HEK293 (cell line): ENCODE results near the gene SH3BP1.

ENCODE experiments used
- CTCF ChIA-PET: fragments of 350-600 bp; formaldehyde crosslinking; extraction: SDS; loops from one replicate; lab custom pipeline; 2021; ENCODE audit warnings: antibody characterized with exemption; lab: Yijun Ruan, JAX
- POLR2A ChIA-PET: fragments of 300-600 bp; formaldehyde crosslinking; extraction: SDS; loops from one replicate; lab custom pipeline; 2020; ENCODE audit warnings: antibody characterized with exemption, inconsistent platforms; lab: Yijun Ruan, JAX
- H3K27ac ChIP-seq: fragments of 200-500 bp; sonication (Bioruptor generic); 2 replicates; pipeline ENCODE4 v1.5.1; 2014; ENCODE audit warnings: low read depth, low read length, control low read depth, inconsistent platforms; ENCODE audit errors: extremely low read depth
- H3K36me3 ChIP-seq, 2 experiments: fragments of 200-500 bp in 1 of 2; sonication (Bioruptor generic) in 1 of 2; 1 replicate in 1 of 2; 2 replicates in 1 of 2; pipeline ENCODE4 v1.5.1; 2014 to 2017; ENCODE audit warnings: inconsistent platforms in 2 of 2, low read length in 2 of 2; ENCODE audit not compliant: control insufficient read depth in 2 of 2, insufficient read depth in 1 of 2
- H3K4me1 ChIP-seq: fragments of 200-500 bp; sonication (Bioruptor generic); 2 replicates; pipeline ENCODE4 v1.5.1; 2014; ENCODE audit warnings: mild to moderate bottlenecking, low read length, inconsistent platforms; ENCODE audit not compliant: control insufficient read depth, insufficient read depth
- H3K4me3 ChIP-seq: 2 replicates; pipeline ENCODE4 v1.5.1; 2011; ENCODE audit warnings: low read depth, mild to moderate bottlenecking, control low read depth, low read length, moderate library complexity
- H3K9me3 ChIP-seq: fragments of 200-500 bp; sonication (Bioruptor generic); 2 replicates; pipeline ENCODE4 v1.5.1; 2014; ENCODE audit warnings: low read depth, low read length, inconsistent platforms; ENCODE audit not compliant: control insufficient read depth, insufficient read depth
- FEZF1 ChIP-seq: fragments of 450-650 bp; formaldehyde crosslinking; IDR thresholded peaks from 2 replicates; pipeline ENCODE4 v1.5.1; 2016; ENCODE audit warnings: missing biosample characterization, missing genetic modification characterization
- GLIS1 ChIP-seq: fragments of 450-650 bp; formaldehyde crosslinking; IDR thresholded peaks from 2 replicates; pipeline ENCODE4 v1.5.1; 2016; ENCODE audit warnings: missing biosample characterization, missing genetic modification characterization
- GLIS2 ChIP-seq: fragments of 450-650 bp; formaldehyde crosslinking; IDR thresholded peaks from 2 replicates; pipeline ENCODE4 v1.5.1; 2016; ENCODE audit warnings: missing biosample characterization, missing genetic modification characterization
- HOXC10 ChIP-seq: sonication (generic); formaldehyde crosslinking; IDR thresholded peaks from 2 replicates; pipeline ENCODE4 v1.8.1; 2023; ENCODE audit warnings: mild to moderate bottlenecking, missing genetic modification reagents
- KLF10 ChIP-seq: fragments of 450-650 bp; IDR thresholded peaks from 2 replicates; pipeline ENCODE4 v1.5.1; 2018; ENCODE audit warnings: missing biosample characterization, mild to moderate bottlenecking, missing genetic modification characterization
- PRDM1 ChIP-seq: fragments of 450-650 bp; formaldehyde crosslinking; IDR thresholded peaks from 2 replicates; pipeline ENCODE4; 2016; ENCODE audit warnings: missing biosample characterization, missing genetic modification characterization
- SP2 ChIP-seq: fragments of 450-650 bp; formaldehyde crosslinking; IDR thresholded peaks from 2 replicates; pipeline ENCODE4 v1.5.1; 2016; ENCODE audit warnings: missing biosample characterization, missing genetic modification characterization
- ZFP37 ChIP-seq: fragments of 450-650 bp; formaldehyde crosslinking; IDR thresholded peaks from 2 replicates; pipeline ENCODE4 v1.5.1; 2016; ENCODE audit warnings: missing biosample characterization, missing genetic modification characterization
- ZIC2 ChIP-seq: fragments of 450-650 bp; formaldehyde crosslinking; IDR thresholded peaks from 2 replicates; pipeline ENCODE4 v1.5.1; 2016; ENCODE audit warnings: missing biosample characterization, missing genetic modification characterization
- ZNF132 ChIP-seq: fragments of 450-650 bp; formaldehyde crosslinking; IDR thresholded peaks from 2 replicates; pipeline ENCODE4 v1.5.1; 2017; ENCODE audit warnings: missing biosample characterization, missing genetic modification characterization, borderline replicate concordance
- ZNF157 ChIP-seq: fragments of 450-650 bp; formaldehyde crosslinking; IDR thresholded peaks from 2 replicates; pipeline ENCODE4 v1.5.1; 2016; ENCODE audit warnings: missing biosample characterization, missing genetic modification characterization
- ZNF174 ChIP-seq: fragments of 450-650 bp; formaldehyde crosslinking; IDR thresholded peaks from 2 replicates; pipeline ENCODE4 v1.5.0; 2017; ENCODE audit warnings: missing biosample characterization, mild to moderate bottlenecking, missing genetic modification characterization
- ZNF19 ChIP-seq: fragments of 450-650 bp; formaldehyde crosslinking; IDR thresholded peaks from 2 replicates; pipeline ENCODE4; 2016; ENCODE audit warnings: missing biosample characterization, missing genetic modification characterization, low read depth
- ZNF211 ChIP-seq: fragments of 450-650 bp; formaldehyde crosslinking; IDR thresholded peaks from 2 replicates; pipeline ENCODE4 v1.5.1; 2016; ENCODE audit warnings: low read depth, missing biosample characterization, missing genetic modification characterization
- ZNF223 ChIP-seq: fragments of 450-650 bp; formaldehyde crosslinking; IDR thresholded peaks from 2 replicates; pipeline ENCODE4 v1.5.1; 2016; ENCODE audit warnings: missing biosample characterization, missing genetic modification characterization
- ZNF292 ChIP-seq: fragments of 450-650 bp; formaldehyde crosslinking; IDR thresholded peaks from 2 replicates; pipeline ENCODE4 v1.5.1; 2016; ENCODE audit warnings: low read depth, missing biosample characterization, missing genetic modification characterization, borderline replicate concordance
- ZNF324 ChIP-seq: fragments of 450-650 bp; formaldehyde crosslinking; IDR thresholded peaks from 2 replicates; pipeline ENCODE4 v1.5.1; 2016; ENCODE audit warnings: missing biosample characterization, missing genetic modification characterization
- ZNF423 ChIP-seq: fragments of 450-650 bp; formaldehyde crosslinking; IDR thresholded peaks from 2 replicates; pipeline ENCODE4 v1.5.1; 2016; ENCODE audit warnings: missing biosample characterization, missing genetic modification characterization
- ZNF549 ChIP-seq: fragments of 450-650 bp; IDR thresholded peaks from 2 replicates; pipeline ENCODE4 v1.5.1; 2018; ENCODE audit warnings: missing biosample characterization, missing genetic modification characterization, mild to moderate bottlenecking, inconsistent platforms, moderate library complexity
- ZNF560 ChIP-seq: fragments of 450-650 bp; formaldehyde crosslinking; IDR thresholded peaks from 2 replicates; pipeline ENCODE4 v1.5.1; 2017; ENCODE audit warnings: missing biosample characterization, missing genetic modification characterization, borderline replicate concordance
- ZNF621 ChIP-seq: fragments of 450-650 bp; formaldehyde crosslinking; IDR thresholded peaks from 2 replicates; pipeline ENCODE4 v1.5.1; 2017; ENCODE audit warnings: missing biosample characterization, missing genetic modification characterization
- ZNF623 ChIP-seq: fragments of 450-650 bp; formaldehyde crosslinking; IDR thresholded peaks from 2 replicates; pipeline ENCODE4 v1.5.1; 2016; ENCODE audit warnings: missing biosample characterization, missing genetic modification characterization
- TF ChIP-seq, protein P1 (sequence below): fragments of 450-650 bp; formaldehyde crosslinking; IDR thresholded peaks from 2 replicates; pipeline ENCODE4; 2016; ENCODE audit warnings: missing biosample characterization, missing genetic modification characterization
- TF ChIP-seq, protein P2 (sequence below): fragments of 450-650 bp; formaldehyde crosslinking; IDR thresholded peaks from 2 replicates; pipeline ENCODE4 v1.5.1; 2016; ENCODE audit warnings: missing biosample characterization, missing genetic modification characterization, low read depth

SH3BP1 gene

DNA sequence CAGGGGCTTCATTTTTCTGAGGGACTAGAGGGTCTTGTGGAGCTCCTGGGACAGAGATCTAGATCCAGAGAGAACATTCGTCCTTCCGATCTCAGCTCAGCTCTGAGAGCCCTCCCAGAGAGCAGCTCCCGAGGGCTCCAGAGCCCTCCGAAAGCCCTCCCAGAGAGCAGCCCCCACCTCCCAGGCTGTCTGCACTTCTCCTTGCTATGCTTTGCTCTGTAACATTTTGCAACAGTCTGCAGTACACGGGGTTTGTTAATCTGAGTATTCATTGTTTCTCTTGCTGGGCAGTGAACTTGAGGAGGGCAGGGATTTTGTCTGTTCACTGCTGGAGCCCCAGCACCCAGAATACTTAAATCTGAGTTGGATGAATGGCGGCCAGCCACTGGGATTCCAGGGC is 28.3 kb upstream of the SH3BP1 start:
- H3K36me3 ChIP-seq: peaks cover 0 to 20% of the 10 kb centered on the region in 2 experiments
- no peak overlapping the region for H3K27ac ChIP-seq
- H3K9me3 ChIP-seq: no peaks in the 10 kb centered on the region
- ChIA-PET CTCF (interaction anchor here (0.6 to 2.8 kb wide), 7 partner anchors 12 to 294 kb away, joined by 3 to 8 read pairs (median 4); no protein-coding TSS in a partner anchor), POLR2A (no interaction called here)
- no peak overlapping the region for H3K4me3 ChIP-seq
- TF ChIP-seq ZNF174 (tag by site-specific recombination) (no peak), ZNF292 (tag by site-specific recombination) (no peak), ZNF19 (tag by site-specific recombination) (no peak), ZNF549 (tag by site-specific recombination) (no peak), ZNF157 (tag by site-specific recombination) (no peak), ZNF423 (tag by site-specific recombination) (no peak), ZNF324 (tag by site-specific recombination) (no peak), GLIS1 (tag by site-specific recombination) (peak; percentile 61), ZIC2 (tag by site-specific recombination) (peak; percentile 70)
- TF ChIP-seq, protein P1, sequence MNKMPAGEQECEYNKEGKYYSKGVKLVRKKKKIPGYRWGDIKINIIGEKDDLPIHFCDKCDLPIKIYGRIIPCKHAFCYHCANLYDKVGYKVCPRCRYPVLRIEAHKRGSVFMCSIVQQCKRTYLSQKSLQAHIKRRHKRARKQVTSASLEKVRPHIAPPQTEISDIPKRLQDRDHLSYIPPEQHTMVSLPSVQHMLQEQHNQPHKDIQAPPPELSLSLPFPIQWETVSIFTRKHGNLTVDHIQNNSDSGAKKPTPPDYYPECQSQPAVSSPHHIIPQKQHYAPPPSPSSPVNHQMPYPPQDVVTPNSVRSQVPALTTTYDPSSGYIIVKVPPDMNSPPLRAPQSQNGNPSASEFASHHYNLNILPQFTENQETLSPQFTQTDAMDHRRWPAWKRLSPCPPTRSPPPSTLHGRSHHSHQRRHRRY: no peak
- peaks cover 8% of the 10 kb centered on the region for H3K4me1 ChIP-seq

DNA sequence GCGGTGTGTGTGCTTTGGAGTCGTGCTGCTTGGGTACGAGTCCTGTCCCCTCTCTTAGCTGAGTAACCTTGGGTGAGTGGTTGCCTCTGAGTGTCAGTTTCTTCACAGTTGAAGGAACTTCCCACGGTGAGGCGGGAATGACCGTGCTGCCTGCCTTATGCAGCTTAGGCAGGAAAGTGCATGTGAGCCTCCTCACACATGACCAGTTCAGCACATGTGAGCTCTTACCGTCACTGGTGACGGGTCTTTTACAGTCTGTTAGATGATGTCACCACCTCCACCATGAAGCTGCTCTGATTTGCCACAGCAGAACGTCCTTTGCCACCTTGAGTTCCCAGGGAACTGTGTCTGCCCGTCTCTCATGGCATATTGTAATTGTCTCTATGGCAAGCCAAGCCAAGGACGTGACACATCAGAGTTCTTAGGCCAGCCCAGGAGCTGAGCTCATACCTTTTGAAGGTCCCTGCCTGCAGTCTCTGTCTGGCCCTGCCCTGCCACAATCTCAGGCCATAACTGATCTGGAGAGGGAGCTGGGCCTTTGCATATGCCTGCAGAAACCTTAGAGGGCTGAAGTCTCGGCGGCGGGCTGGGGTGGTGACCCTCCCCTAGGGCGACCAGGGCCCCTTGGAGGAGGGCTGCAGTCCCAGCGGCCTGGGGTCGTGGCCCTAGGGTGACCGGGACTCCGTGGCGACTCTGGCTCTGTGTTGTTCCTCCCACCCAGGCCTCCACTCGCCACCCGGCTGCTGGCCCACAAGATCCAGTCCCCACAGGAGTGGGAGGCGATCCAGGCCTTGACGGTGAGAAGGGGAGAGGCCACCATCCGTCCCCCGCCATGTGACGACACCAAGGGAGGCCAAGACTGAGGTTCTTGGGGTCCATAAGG is 23.0 kb upstream of the SH3BP1 start:
- no peaks in the 10 kb centered on the region for H3K4me1 ChIP-seq
- TF ChIP-seq ZNF132: no peak
- no peak for TF ChIP-seq ZFP37 (tag by site-specific recombination)
- peak; percentile 25; the same call in 1 of the 2 replicates for TF ChIP-seq FEZF1 (tag by site-specific recombination)
- no peak for TF ChIP-seq ZNF324 (tag by site-specific recombination)
- TF ChIP-seq ZNF623 (tag by site-specific recombination): peak; percentile 73
- TF ChIP-seq, protein P2, sequence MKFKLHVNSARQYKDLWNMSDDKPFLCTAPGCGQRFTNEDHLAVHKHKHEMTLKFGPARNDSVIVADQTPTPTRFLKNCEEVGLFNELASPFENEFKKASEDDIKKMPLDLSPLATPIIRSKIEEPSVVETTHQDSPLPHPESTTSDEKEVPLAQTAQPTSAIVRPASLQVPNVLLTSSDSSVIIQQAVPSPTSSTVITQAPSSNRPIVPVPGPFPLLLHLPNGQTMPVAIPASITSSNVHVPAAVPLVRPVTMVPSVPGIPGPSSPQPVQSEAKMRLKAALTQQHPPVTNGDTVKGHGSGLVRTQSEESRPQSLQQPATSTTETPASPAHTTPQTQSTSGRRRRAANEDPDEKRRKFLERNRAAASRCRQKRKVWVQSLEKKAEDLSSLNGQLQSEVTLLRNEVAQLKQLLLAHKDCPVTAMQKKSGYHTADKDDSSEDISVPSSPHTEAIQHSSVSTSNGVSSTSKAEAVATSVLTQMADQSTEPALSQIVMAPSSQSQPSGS: peak; percentile 71; the same call in 1 of the 2 replicates
- TF ChIP-seq ZNF211 (tag by site-specific recombination): no peak
- 0 out of 2 replicates have a peak, but pooled peaks have one; percentile 23 for TF ChIP-seq SP2 (tag by site-specific recombination)
- no peak for TF ChIP-seq PRDM1 (tag by site-specific recombination)
- TF ChIP-seq GLIS2 (tag by site-specific recombination): no peak
- TF ChIP-seq KLF10: no peak
- TF ChIP-seq ZNF560 (tag by site-specific recombination): no peak
- TF ChIP-seq ZNF621 (tag by site-specific recombination): no peak
- TF ChIP-seq ZNF223: no peak
- no peak for TF ChIP-seq HOXC10 (CRISPR knock-in tag)
- CTCF ChIA-PET: interaction anchor here (0.6 to 2.9 kb wide), 7 partner anchors 9 to 114 kb away, joined by 3 to 19 read pairs (median 3); no protein-coding TSS in a partner anchor

More for the DNA sequence above, 23.0 kb upstream of the SH3BP1 start:
- no peak overlapping the region for H3K4me3 ChIP-seq
- POLR2A ChIA-PET: interaction anchor here (1.1 to 1.3 kb wide), 2 partner anchors 8 to 70 kb away, joined by 3 to 10 read pairs; partner anchors contain the start of genes GGA1 and NOL12
- H3K36me3 ChIP-seq: peaks cover 11 to 67% of the 10 kb centered on the region in 2 experiments
- no peaks in the 10 kb centered on the region for H3K9me3 ChIP-seq
- no peak overlapping the region for H3K27ac ChIP-seq
